HUES64 (cell line): ENCODE results near the gene ZNF417.
"Not testable (repeated sequence)": the region's sequence is repeated elsewhere in the genome, so short reads cannot be mapped to it uniquely, and the experiment has no call there.

Experiments used
- H3K27ac ChIP-seq: 2 replicates; pipeline ENCODE4 v1.7.0; 2013; ENCODE audit warnings: low read depth, low read length, inconsistent platforms
- H3K27me3 ChIP-seq: 2 replicates; pipeline ENCODE4 v1.6.1; 2013; ENCODE audit warnings: mild to moderate bottlenecking, low read length; ENCODE audit not compliant: insufficient read depth
- H3K36me3 ChIP-seq: 2 replicates; pipeline ENCODE4 v1.6.1; 2013; ENCODE audit warnings: mild to moderate bottlenecking, low read length; ENCODE audit not compliant: insufficient read depth
- H3K4me1 ChIP-seq: 2 replicates; pipeline ENCODE4 v1.6.1; 2013; ENCODE audit warnings: mild to moderate bottlenecking, low read length, moderate library complexity; ENCODE audit not compliant: insufficient read depth
- H3K4me3 ChIP-seq: 2 replicates; pipeline ENCODE4 v1.5.1; 2013; ENCODE audit warnings: mild to moderate bottlenecking, low read length, moderate library complexity
- H3K9ac ChIP-seq: 2 replicates; pipeline ENCODE4 v1.6.1; 2013; ENCODE audit warnings: mild to moderate bottlenecking, low read depth, low read length
- H3K9me3 ChIP-seq: 2 replicates; pipeline ENCODE4 v1.6.1; 2013; ENCODE audit warnings: low read depth, low read length; ENCODE audit not compliant: insufficient read depth
- WGBS: fragments of 150-250, 120-280 bp; methylation state at CpG from one replicate; pipeline ENCODE4 v1.1.7; 2013; ENCODE audit warnings: missing lambda C conversion rate; 5-methylcytosine and 5-hydroxymethylcytosine counted together

ZNF417 gene

DNA sequence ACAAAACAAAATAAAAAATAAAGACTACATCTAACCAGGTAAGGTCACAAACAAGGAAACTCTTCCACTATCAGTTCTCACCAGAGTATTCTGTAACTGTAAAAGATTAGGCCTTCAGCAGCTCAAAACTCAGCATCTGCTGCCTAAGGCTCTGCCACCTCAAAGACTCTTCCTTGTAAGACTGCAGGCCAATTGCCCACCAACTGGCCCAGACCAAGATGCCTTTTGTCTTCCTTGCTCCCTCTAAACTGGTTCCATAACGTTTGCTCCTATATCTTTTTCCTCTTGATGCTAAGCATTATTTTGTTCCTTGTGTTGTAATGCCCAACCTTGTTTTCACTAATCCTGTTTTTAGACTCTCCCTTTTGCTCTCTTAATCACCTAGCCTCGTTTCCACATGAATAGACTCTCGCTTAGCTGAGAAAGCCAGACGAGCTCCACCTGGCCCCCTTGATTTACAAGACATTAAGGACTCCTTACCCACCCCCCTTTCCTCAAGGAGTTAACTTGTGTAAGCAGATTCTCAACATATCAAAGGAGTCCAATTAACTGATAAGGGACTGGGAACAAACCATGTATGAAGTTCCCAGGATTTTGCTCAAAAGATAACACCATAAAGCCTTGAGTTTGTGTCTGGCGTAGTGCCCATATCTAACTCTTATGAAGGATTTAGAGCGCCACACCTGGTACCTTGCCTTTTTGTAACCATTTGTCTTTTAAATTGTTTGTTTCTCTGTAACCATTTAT lies 29.0 kb downstream of the ZNF417 start:
- Histone ChIP-seq H3K27ac (peak overlapping the region; percentile 89), H3K4me3 (peak overlapping the region; percentile 79), H3K4me1 (peaks cover 22% of the 10 kb centered on the region), H3K36me3 (peaks cover 37% of the 10 kb centered on the region), H3K9me3 (no peaks in the 10 kb centered on the region), H3K9ac (peak overlapping the region; percentile 95), H3K27me3 (no peaks in the 10 kb centered on the region)
- under 1% methylated on average over 6 of the region's 6 CpGs for WGBS

DNA sequence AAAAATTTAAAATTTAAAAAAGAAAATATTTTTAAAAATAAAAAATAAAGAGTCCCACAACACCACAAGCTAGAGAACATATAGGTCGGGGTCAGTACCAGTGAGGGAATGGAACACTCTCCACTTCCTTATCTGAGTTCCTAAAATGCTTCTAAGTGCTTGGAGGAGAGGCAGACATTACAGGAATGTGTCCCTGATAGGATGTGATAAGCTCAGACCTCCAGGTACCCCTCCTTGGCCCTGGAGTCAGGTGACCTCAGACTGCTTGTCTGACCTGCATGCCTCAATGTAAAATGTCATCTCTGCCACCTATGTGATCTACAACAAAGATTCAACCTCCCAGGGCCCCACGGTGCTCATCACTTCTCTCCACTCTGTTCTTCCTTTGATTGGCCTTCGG lies 30.3 kb downstream of the ZNF417 start:
- no peak overlapping the region; the same call in 1 of the 2 replicates for H3K27ac ChIP-seq
- 70% methylated on average over 3 of the region's 3 CpGs for WGBS
- peaks cover 37% of the 10 kb centered on the region for H3K36me3 ChIP-seq
- H3K9ac ChIP-seq, result no peak overlapping the region
- peak overlapping the region; percentile 79 for H3K4me3 ChIP-seq
- H3K9me3 ChIP-seq, result no peaks in the 10 kb centered on the region
- peaks cover 21% of the 10 kb centered on the region for H3K4me1 ChIP-seq
- H3K27me3 ChIP-seq, result no peaks in the 10 kb centered on the region

DNA sequence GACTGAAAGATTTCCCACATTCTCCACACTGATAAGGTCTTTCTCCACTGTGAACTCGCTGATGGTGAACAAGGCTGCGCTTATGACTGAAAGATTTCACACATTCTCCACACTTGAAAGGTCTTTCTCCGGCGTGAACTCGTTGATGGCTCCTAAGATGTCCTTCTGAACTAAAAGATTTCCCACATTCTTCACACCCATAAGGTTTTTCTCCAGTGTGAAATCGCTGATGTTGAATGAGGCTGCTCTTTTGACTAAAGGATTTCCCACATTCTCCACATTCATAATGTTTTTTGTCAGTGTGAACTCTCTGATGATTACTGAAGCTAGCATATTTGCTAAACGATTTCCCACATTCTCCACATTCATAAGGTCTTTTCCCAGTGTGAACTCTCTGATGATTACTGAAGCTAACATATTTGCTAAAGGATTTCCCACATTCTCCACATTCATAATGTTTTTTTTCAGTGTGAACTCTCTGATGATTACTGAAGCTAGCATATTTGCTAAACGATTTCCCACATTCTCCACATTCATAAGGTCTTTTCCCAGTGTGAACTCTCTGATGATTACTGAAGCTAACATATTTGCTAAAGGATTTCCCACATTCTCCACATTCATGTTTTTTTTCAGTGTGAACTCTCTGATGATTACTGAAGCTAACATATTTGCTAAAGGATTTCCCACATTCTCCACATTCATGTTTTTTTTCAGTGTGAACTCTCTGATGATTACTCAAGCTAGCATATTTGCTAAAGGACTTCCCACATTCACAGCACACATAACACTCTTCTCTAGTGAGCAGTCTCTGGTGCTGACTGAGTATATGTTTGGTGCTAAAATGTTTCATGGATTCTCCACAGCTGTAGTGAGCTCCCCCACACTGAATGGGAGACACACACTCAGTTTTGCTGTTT lies 42.3 kb downstream of the ZNF417 start:
- H3K27me3 ChIP-seq, H3K9ac ChIP-seq, H3K4me1 ChIP-seq, H3K27ac ChIP-seq, H3K4me3 ChIP-seq: not testable (repeated sequence)
- Histone ChIP-seq H3K36me3 (peaks cover 90% of the 10 kb centered on the region), H3K9me3 (peaks cover 56% of the 10 kb centered on the region)
- 98% methylated on average over 5 of the region's 8 CpGs for WGBS

DNA sequence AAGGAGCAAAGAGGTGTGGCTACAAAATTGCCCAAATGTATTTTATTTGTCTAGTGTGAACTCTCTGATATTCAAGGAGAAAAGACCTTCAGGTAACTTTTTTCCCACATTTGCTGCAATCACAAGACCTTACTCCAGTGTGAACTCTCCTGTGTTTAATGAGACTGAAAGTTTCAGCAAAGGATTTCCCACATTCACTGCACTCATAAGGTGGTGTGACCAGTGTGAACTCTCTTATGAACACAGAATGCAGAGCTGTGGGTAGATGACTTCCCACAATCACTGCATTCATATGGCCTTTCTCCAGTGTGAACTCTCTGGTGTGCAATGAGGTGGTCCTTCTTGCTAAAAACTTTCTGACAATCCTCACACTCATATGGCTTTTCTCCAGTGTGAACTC lies 43.9 kb downstream of the ZNF417 start:
- Histone ChIP-seq H3K36me3 (peaks cover 85% of the 10 kb centered on the region), H3K9ac (no peak overlapping the region), H3K4me1 (no peaks in the 10 kb centered on the region), H3K27ac (no peak overlapping the region), H3K4me3 (no peak overlapping the region), H3K27me3 (no peaks in the 10 kb centered on the region), H3K9me3 (peaks cover 54% of the 10 kb centered on the region)

DNA sequence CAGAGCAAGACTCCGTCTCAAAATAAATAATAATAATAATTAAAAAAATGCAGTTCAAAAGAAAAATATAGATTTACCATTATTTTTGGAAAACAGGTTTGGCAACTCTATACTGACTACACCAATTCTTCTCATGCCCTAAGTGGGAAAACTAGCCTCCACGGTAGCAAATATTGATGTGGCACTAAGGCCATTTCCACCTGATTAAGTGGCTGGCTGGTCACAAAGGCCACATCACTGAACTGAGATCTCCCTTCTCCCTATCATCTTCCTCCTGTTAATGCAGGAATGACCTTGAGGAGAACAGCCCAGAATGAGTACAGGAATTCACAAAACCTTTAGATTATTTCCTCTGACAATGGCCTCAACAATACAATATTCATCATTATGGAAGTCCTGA lies 46.2 kb downstream of the ZNF417 start:
- Histone ChIP-seq H3K4me1 (no peaks in the 10 kb centered on the region), H3K4me3 (no peak overlapping the region), H3K36me3 (peaks cover 85% of the 10 kb centered on the region), H3K9ac (no peak overlapping the region), H3K9me3 (peaks cover 40% of the 10 kb centered on the region), H3K27me3 (no peaks in the 10 kb centered on the region), H3K27ac (no peak overlapping the region)
- 97% methylated on average over 1 of the region's 2 CpGs for WGBS

DNA sequence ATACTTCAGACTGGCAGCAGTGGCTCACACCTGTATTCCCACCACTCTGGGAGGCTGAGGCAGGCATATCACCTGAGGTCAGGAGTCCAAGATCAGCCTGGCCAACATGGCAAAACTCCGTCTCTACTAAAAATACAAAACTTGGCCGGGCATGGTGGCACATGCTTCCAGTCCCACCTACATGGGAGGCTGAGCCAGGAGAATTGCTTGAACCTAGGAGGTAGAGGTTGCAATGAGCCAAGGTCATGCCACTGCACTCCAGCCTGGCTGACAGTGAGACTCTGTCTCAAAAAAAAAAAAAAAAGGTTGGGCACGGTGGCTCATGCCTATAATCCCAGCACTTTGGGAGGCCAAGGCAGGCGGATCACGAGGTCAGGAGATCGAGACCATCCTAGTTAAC lies 46.7 kb downstream of the ZNF417 start:
- not testable (repeated sequence) for H3K4me1 ChIP-seq, H3K27me3 ChIP-seq, H3K27ac ChIP-seq, H3K9ac ChIP-seq, H3K4me3 ChIP-seq
- Histone ChIP-seq H3K36me3 (peaks cover 87% of the 10 kb centered on the region), H3K9me3 (peaks cover 37% of the 10 kb centered on the region)
- 97% methylated on average over 6 of the region's 6 CpGs for WGBS

DNA sequence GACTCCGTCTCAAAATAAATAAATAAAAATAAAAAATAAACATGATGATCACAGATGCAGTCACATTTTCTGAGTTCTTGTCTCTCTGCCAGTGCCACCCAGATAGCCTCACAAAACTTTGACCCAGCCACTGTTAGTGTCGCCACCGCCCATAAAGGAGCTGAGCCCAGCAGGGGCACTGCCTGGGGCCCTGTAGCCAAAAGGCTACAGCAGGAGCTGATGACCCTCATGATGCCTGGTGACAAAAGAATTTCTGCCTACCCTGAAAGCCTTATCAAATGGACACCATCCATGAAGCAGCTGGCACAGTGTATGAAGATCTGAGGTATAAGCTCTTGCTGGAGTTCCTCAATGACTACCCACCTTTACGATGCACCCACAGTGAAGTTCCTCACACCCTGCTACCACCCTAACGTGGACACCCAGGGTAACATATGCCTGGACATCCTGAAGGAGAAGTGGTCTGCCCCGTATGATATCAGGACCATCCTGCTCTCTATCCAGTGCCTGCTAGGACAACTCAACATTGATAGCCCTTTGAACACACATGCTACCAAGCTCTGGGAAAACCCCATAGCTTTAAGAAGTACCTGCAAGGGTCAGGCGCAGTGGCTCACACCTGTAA lies 48.4 kb downstream of the ZNF417 start:
- no peaks in the 10 kb centered on the region for H3K4me1 ChIP-seq
- H3K27ac ChIP-seq, result no peak overlapping the region
- H3K9me3 ChIP-seq, result peaks cover 20% of the 10 kb centered on the region
- no peaks in the 10 kb centered on the region for H3K27me3 ChIP-seq
- peaks cover 82% of the 10 kb centered on the region for H3K36me3 ChIP-seq
- no peak overlapping the region for H3K4me3 ChIP-seq
- 96% methylated on average over 6 of the region's 7 CpGs for WGBS
- H3K9ac ChIP-seq, result no peak overlapping the region
